Activated CD8-positive, alpha-beta memory T cell treated with anti-CD3 and anti-CD28 coated beads, Interleukin-2, amount 10 ng/mL, durations not matched to agents 7 days and 5 days (primary cell): ENCODE measurements around the gene GFRA1. TPM values are rescaled to one million over a fixed set of nuclear protein-coding genes. Genes with fewer than 3 reads are reported as not detected.
"Not testable (repeated sequence)": the region's sequence is repeated elsewhere in the genome, so short reads cannot be mapped to it uniquely, and the experiment has no call there.

Experiments
- ATAC-seq: fragments of 150-1000 bp; cut with Tn5 transposase; one replicate; pipeline ENCODE4 v1.10.0; 2021; ENCODE audit warnings: moderate library complexity
- CTCF ChIA-PET: fragments of 350-600 bp; sonication (Branson Sonifier 250); formaldehyde crosslinking; loops from one replicate; lab custom pipeline; 2021; ENCODE audit warnings: antibody characterized with exemption; lab: Charles Lee
- DNase-seq: peaks from one replicate; pipeline ENCODE4 v3.0.0-alpha.2; 2020
- H3K27ac Mint-ChIP-seq: one replicate; pipeline ENCODE4 v1.8.0; 2021; ENCODE audit warnings: mild to moderate bottlenecking, mixed read lengths
- H3K27me3 Mint-ChIP-seq: one replicate; pipeline ENCODE4 v1.8.0; 2021; ENCODE audit warnings: mixed read lengths
- H3K36me3 Mint-ChIP-seq: one replicate; pipeline ENCODE4 v1.8.0; 2021; ENCODE audit warnings: mild to moderate bottlenecking, mixed read lengths
- H3K4me1 Mint-ChIP-seq: one replicate; pipeline ENCODE4 v1.8.0; 2021; ENCODE audit warnings: mixed read lengths
- H3K4me3 Mint-ChIP-seq: one replicate; pipeline ENCODE4 v1.8.0; 2021; ENCODE audit warnings: mild to moderate bottlenecking, moderate library complexity, mixed read lengths
- H3K9me3 Mint-ChIP-seq: one replicate; pipeline ENCODE4 v1.8.0; 2022; ENCODE audit warnings: low read depth, mixed read lengths
- total RNA-seq, 2 experiments: library from RNA; stranded (reverse); gene quantifications; one replicate each; pipeline ENCODE4 v1.2.3, GENCODE V29; 2021

GFRA1 gene
- total RNA-seq, 2 experiments from 2014 or later = not detected

- H3K9me3 Mint-ChIP-seq = peaks cover 3% of the 10 kb centered on the region
- no peak overlapping the region for H3K4me3 Mint-ChIP-seq
- CTCF ChIA-PET = no interaction called here
- no peak for ATAC-seq
- no peak for DNase-seq
- H3K27ac Mint-ChIP-seq = no peak overlapping the region
- no peaks in the 10 kb centered on the region for H3K27me3 Mint-ChIP-seq
- H3K4me1 Mint-ChIP-seq = no peaks in the 10 kb centered on the region
- no peaks in the 10 kb centered on the region for H3K36me3 Mint-ChIP-seq
These were observed 227.3 kb downstream of the GFRA1 start for GRCh38 chr10:116045366-116046356.

GRCh38 chr10:116044801-116045248, 228.2 kb downstream of the GFRA1 start:
- DNase-seq (no peak), ATAC-seq (no peak)
- CTCF ChIA-PET = no interaction called here
- Mint-ChIP-seq H3K4me3 (no peak overlapping the region), H3K36me3 (no peaks in the 10 kb centered on the region), H3K27ac (no peak overlapping the region), H3K27me3 (no peaks in the 10 kb centered on the region), H3K4me1 (no peaks in the 10 kb centered on the region), H3K9me3 (peaks cover 2% of the 10 kb centered on the region)

GRCh38 chr10:116043861-116044260, 229.1 kb downstream of the GFRA1 start:
- Mint-ChIP-seq H3K9me3 (no peaks in the 10 kb centered on the region), H3K27me3 (no peaks in the 10 kb centered on the region), H3K36me3 (no peaks in the 10 kb centered on the region), H3K4me3 (no peak overlapping the region), H3K4me1 (no peaks in the 10 kb centered on the region), H3K27ac (no peak overlapping the region)
- ATAC-seq (no peak), DNase-seq (no peak)
- CTCF ChIA-PET = no interaction called here

GRCh38 chr10:116043304-116043703, 229.7 kb downstream of the GFRA1 start:
- Mint-ChIP-seq H3K27me3 (no peaks in the 10 kb centered on the region), H3K4me1 (no peaks in the 10 kb centered on the region), H3K9me3 (no peaks in the 10 kb centered on the region), H3K4me3 (no peak overlapping the region), H3K36me3 (no peaks in the 10 kb centered on the region), H3K27ac (no peak overlapping the region)
- no peak for ATAC-seq
- CTCF ChIA-PET = no interaction called here
- no peak for DNase-seq

- no peak for ATAC-seq
- no peak overlapping the region for H3K27ac Mint-ChIP-seq
- H3K4me1 Mint-ChIP-seq = no peaks in the 10 kb centered on the region
- DNase-seq = no peak
- no peaks in the 10 kb centered on the region for H3K36me3 Mint-ChIP-seq
- H3K4me3 Mint-ChIP-seq = no peak overlapping the region
- peaks cover 4% of the 10 kb centered on the region for H3K9me3 Mint-ChIP-seq
- no peaks in the 10 kb centered on the region for H3K27me3 Mint-ChIP-seq
- CTCF ChIA-PET = no interaction called here
These were observed 231.1 kb downstream of the GFRA1 start for GRCh38 chr10:116041948-116042347.

- Mint-ChIP-seq H3K4me3 (no peak overlapping the region), H3K4me1 (no peaks in the 10 kb centered on the region), H3K27ac (no peak overlapping the region), H3K36me3 (no peaks in the 10 kb centered on the region), H3K27me3 (no peaks in the 10 kb centered on the region), H3K9me3 (peaks cover 4% of the 10 kb centered on the region)
- DNase-seq (no peak), ATAC-seq (no peak)
- CTCF ChIA-PET = no interaction called here
These were observed 233.4 kb downstream of the GFRA1 start for GRCh38 chr10:116039612-116040011.

- H3K4me3 Mint-ChIP-seq = no peak overlapping the region
- no peaks in the 10 kb centered on the region for H3K4me1 Mint-ChIP-seq
- CTCF ChIA-PET = no interaction called here
- no peak overlapping the region for H3K27ac Mint-ChIP-seq
- peaks cover 10% of the 10 kb centered on the region for H3K9me3 Mint-ChIP-seq
- ATAC-seq = no peak
- H3K36me3 Mint-ChIP-seq = no peaks in the 10 kb centered on the region
- DNase-seq = no peak
- no peaks in the 10 kb centered on the region for H3K27me3 Mint-ChIP-seq
These were observed 234.7 kb downstream of the GFRA1 start for GRCh38 chr10:116038259-116038658.

GRCh38 chr10:116035406-116035805, 237.6 kb downstream of the GFRA1 start:
- DNase-seq, ATAC-seq, H3K27ac Mint-ChIP-seq, H3K36me3 Mint-ChIP-seq, CTCF ChIA-PET, H3K27me3 Mint-ChIP-seq, H3K4me1 Mint-ChIP-seq, H3K4me3 Mint-ChIP-seq: not testable (repeated sequence)
- H3K9me3 Mint-ChIP-seq = peaks cover 16% of the 10 kb centered on the region

GRCh38 chr10:116030576-116030975, 242.4 kb downstream of the GFRA1 start:
- Mint-ChIP-seq H3K4me1 (no peaks in the 10 kb centered on the region), H3K9me3 (peaks cover 16% of the 10 kb centered on the region), H3K4me3 (no peak overlapping the region), H3K27ac (no peak overlapping the region), H3K36me3 (no peaks in the 10 kb centered on the region), H3K27me3 (no peaks in the 10 kb centered on the region)
- DNase-seq = no peak
- CTCF ChIA-PET = no interaction called here
- ATAC-seq = no peak

- DNase-seq (no peak), ATAC-seq (no peak)
- Mint-ChIP-seq H3K27ac (no peak overlapping the region), H3K4me3 (no peak overlapping the region), H3K9me3 (peaks cover 16% of the 10 kb centered on the region), H3K4me1 (no peaks in the 10 kb centered on the region), H3K27me3 (no peaks in the 10 kb centered on the region), H3K36me3 (no peaks in the 10 kb centered on the region)
- CTCF ChIA-PET = no interaction called here
These were observed 243.2 kb downstream of the GFRA1 start for GRCh38 chr10:116029826-116030225.

- CTCF ChIA-PET = no interaction called here
- H3K9me3 Mint-ChIP-seq = peaks cover 7% of the 10 kb centered on the region
These were observed 245.7 kb downstream of the GFRA1 start for GRCh38 chr10:116027355-116027754.

GRCh38 chr10:116026725-116027124, 246.3 kb downstream of the GFRA1 start:
- Mint-ChIP-seq H3K4me1 (no peaks in the 10 kb centered on the region), H3K9me3 (peaks cover 4% of the 10 kb centered on the region), H3K4me3 (no peak overlapping the region), H3K27ac (no peak overlapping the region), H3K36me3 (no peaks in the 10 kb centered on the region), H3K27me3 (no peaks in the 10 kb centered on the region)
- CTCF ChIA-PET = no interaction called here
- ATAC-seq (no peak), DNase-seq (no peak)

More at GRCh38 chr10:116027355-116027754, 245.7 kb downstream of the GFRA1 start:
- ATAC-seq (no peak), DNase-seq (no peak)
- Mint-ChIP-seq H3K4me1 (no peaks in the 10 kb centered on the region), H3K36me3 (no peaks in the 10 kb centered on the region), H3K4me3 (no peak overlapping the region), H3K27me3 (no peaks in the 10 kb centered on the region), H3K27ac (no peak overlapping the region)

- ATAC-seq (no peak), DNase-seq (no peak)
- Mint-ChIP-seq H3K27me3 (no peaks in the 10 kb centered on the region), H3K36me3 (no peaks in the 10 kb centered on the region), H3K9me3 (peaks cover 4% of the 10 kb centered on the region), H3K4me1 (no peaks in the 10 kb centered on the region), H3K27ac (no peak overlapping the region), H3K4me3 (no peak overlapping the region)
- CTCF ChIA-PET = no interaction called here
These were observed 246.7 kb downstream of the GFRA1 start for GRCh38 chr10:116026315-116026714.

GRCh38 chr10:116024271-116024878, 248.6 kb downstream of the GFRA1 start:
- H3K9me3 Mint-ChIP-seq = peaks cover 4% of the 10 kb centered on the region
- H3K4me3 Mint-ChIP-seq = no peak overlapping the region
- CTCF ChIA-PET = no interaction called here
- no peaks in the 10 kb centered on the region for H3K36me3 Mint-ChIP-seq
- H3K27me3 Mint-ChIP-seq = no peaks in the 10 kb centered on the region
- H3K4me1 Mint-ChIP-seq = no peaks in the 10 kb centered on the region
- no peak for DNase-seq
- ATAC-seq = no peak
- no peak overlapping the region for H3K27ac Mint-ChIP-seq
